ENCODE measurements around the gene FOSB. TPM values are rescaled to one million over a fixed set of nuclear protein-coding genes. Genes with fewer than 3 reads are reported as not detected.

FOSB gene
- total and polyA plus RNA-seq, 9 of the 15 experiments (the other 6 are each of a cell fraction or from before 2014, with no cell fraction given), result 0.11 to 2.7 (median 0.73) TPM

DNA sequence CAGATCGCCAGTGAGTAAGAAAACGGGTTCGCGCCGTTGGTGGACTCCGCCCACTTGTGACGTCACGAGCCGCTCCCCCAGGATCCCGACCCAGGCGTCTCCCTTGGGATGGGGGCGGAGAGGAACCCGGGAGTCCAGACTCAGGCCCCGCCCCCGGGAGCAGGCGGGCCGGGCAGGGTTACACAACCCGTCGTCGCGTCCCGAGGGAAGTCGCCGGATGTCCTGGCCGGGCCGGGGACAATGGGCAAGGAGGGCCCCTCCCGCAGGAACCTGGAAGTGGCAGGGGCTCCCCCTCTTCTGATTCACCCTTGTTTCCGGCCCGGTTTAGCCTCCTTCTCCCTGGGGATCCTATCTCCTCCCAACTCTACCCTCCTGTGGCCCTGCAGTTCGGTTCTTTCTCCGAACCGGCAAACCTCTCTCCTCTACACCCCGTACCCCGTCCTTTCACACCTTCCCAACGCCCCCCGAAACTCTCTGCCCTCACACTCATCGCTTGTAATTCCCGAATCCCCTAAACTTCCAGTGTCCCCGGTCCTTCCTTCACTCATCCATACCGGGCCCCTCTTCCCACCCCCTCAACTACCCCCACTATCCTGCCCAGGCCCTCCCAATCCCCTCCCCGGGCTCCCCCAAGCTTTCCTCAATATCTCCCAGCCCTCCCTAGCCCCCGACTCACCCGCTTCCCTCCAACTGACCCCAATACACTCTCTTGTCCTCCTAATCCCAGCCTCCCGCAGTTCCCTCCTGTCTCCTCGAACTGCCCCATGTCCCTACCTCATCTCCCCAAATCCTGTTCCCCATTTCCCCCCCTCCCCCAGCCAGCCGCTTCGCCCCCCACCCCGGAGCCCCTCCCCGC lies 24.1 kb upstream of the FOSB start:
- ChIA-PET POLR2A (interaction anchor here (0.6 kb wide), 1 partner anchor 13 kb away, joined by 3 read pairs; no protein-coding TSS in a partner anchor), CTCF (ENCODE audit: low intra/inter-chr PET ratio) (interaction anchor here (0.8 to 6.4 kb wide), 2 partner anchors 35 to 36 kb away, joined by 6 to 179 read pairs; no protein-coding TSS in a partner anchor)
- H3K36me3 ChIP-seq (ENCODE audit: control insufficient read depth, insufficient read depth, low read length), result no peaks in the 10 kb centered on the region
- peak overlapping the region; percentile 74 for H2AFZ ChIP-seq (ENCODE audit: low read depth, low read length)
- peaks cover 38 to 56% of the 10 kb centered on the region in 2 experiments for H3K4me1 ChIP-seq (replicated peaks in 1 of 2; ENCODE audit: control insufficient read depth in 2 of 2, insufficient read depth in 2 of 2, low read length in 2 of 2)
- intact Hi-C loops (cut with micrococcal nuclease), result loop anchor here (1.0 to 5.0 kb wide), 2 partner anchors 35 to 199 kb away; no protein-coding TSS in a partner anchor
- no peaks in the 10 kb centered on the region for H3K27me3 ChIP-seq (ENCODE audit: control insufficient read depth in 2 of 2, insufficient read depth in 2 of 2, low read length in 2 of 2)
- H3K9ac ChIP-seq (ENCODE audit: insufficient read depth in 1 of 2, low read depth in 2 of 2, low read length in 2 of 2), result peak overlapping the region; percentile 85 to 93
- H3K4me3 ChIP-seq, result peak overlapping the region; percentile 52
- DNase-seq (ENCODE audit: extremely low read depth in 1 of 4, low spot score in 3 of 4), result peak; percentile 89 to 95 (median 95)
- no peaks in the 10 kb centered on the region for H3K79me2 ChIP-seq (ENCODE audit: control insufficient read depth, insufficient read depth, low read length)
- peak overlapping the region; percentile 90 for H3K4me2 ChIP-seq (ENCODE audit: insufficient read depth, low read length)
- WGBS (ENCODE audit: insufficient coverage, low coverage, missing lambda C conversion rate), result under 1% methylated on average over 42 of the region's 49 CpGs
- no peak for FAIRE-seq
- no peaks in the 10 kb centered on the region for H3K9me1 ChIP-seq (ENCODE audit: control insufficient read depth, insufficient read depth, low read length)
- ATAC-seq, result peak; percentile 46
- 0 out of 2 replicates have a peak, but pooled peaks cover 4% of the 10 kb centered on the region for H4K20me1 ChIP-seq (replicated peaks; ENCODE audit: control insufficient read depth, insufficient read depth, low read length)
- no peaks in the 10 kb centered on the region for H3K9me3 ChIP-seq (replicated peaks; ENCODE audit: control insufficient read depth, insufficient read depth, low read depth, low read length)
- H3K27ac ChIP-seq (ENCODE audit: extremely low read depth, low read depth, low read length), result peak overlapping the region; percentile 92
- no TSS peak for BruUV-seq (replicated peaks)
- in situ Hi-C loops (cut with MboI), result loop anchor here (5.0 kb wide), 1 partner anchor 34 kb away; no protein-coding TSS in a partner anchor
- no peak for TF ChIP-seq MTF1 (CRISPR knock-in tag; IDR thresholded peaks at IDR 0.05; ENCODE audit: borderline replicate concordance)
- TF ChIP-seq DDX20 (tag; IDR thresholded peaks at IDR 0.05; ENCODE audit: low read depth), result no peak
- TF ChIP-seq ESRRB (CRISPR knock-in tag; IDR thresholded peaks at IDR 0.05; ENCODE audit: borderline replicate concordance), result no peak
- TF ChIP-seq POLR2H (tag; IDR thresholded peaks at IDR 0.05; ENCODE audit: low read depth), result peak; percentile 47
- no peak for TF ChIP-seq JUN (IDR thresholded peaks at IDR 0.05; ENCODE audit: borderline replicate concordance, low read depth, low read length)
- no peak for TF ChIP-seq JUN (CRISPR knock-in tag; IDR thresholded peaks at IDR 0.05; ENCODE audit: borderline replicate concordance)
- no peak for TF ChIP-seq EP400 (IDR thresholded peaks at IDR 0.05)
- no peak for TF ChIP-seq LEF1 (IDR thresholded peaks at IDR 0.05)
- TF ChIP-seq, protein P1, sequence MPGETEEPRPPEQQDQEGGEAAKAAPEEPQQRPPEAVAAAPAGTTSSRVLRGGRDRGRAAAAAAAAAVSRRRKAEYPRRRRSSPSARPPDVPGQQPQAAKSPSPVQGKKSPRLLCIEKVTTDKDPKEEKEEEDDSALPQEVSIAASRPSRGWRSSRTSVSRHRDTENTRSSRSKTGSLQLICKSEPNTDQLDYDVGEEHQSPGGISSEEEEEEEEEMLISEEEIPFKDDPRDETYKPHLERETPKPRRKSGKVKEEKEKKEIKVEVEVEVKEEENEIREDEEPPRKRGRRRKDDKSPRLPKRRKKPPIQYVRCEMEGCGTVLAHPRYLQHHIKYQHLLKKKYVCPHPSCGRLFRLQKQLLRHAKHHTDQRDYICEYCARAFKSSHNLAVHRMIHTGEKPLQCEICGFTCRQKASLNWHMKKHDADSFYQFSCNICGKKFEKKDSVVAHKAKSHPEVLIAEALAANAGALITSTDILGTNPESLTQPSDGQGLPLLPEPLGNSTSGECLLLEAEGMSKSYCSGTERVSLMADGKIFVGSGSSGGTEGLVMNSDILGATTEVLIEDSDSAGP (CRISPR knock-in tag; IDR thresholded peaks at IDR 0.05), result no peak
- TF ChIP-seq, protein P2, sequence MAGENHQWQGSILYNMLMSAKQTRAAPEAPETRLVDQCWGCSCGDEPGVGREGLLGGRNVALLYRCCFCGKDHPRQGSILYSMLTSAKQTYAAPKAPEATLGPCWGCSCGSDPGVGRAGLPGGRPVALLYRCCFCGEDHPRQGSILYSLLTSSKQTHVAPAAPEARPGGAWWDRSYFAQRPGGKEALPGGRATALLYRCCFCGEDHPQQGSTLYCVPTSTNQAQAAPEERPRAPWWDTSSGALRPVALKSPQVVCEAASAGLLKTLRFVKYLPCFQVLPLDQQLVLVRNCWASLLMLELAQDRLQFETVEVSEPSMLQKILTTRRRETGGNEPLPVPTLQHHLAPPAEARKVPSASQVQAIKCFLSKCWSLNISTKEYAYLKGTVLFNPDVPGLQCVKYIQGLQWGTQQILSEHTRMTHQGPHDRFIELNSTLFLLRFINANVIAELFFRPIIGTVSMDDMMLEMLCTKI (IDR thresholded peaks at IDR 0.05; ENCODE audit: partially characterized antibody), result no peak
- no peak for TF ChIP-seq MAFF (IDR thresholded peaks at IDR 0.05; ENCODE audit: low read length)
- TF ChIP-seq, protein P3, sequence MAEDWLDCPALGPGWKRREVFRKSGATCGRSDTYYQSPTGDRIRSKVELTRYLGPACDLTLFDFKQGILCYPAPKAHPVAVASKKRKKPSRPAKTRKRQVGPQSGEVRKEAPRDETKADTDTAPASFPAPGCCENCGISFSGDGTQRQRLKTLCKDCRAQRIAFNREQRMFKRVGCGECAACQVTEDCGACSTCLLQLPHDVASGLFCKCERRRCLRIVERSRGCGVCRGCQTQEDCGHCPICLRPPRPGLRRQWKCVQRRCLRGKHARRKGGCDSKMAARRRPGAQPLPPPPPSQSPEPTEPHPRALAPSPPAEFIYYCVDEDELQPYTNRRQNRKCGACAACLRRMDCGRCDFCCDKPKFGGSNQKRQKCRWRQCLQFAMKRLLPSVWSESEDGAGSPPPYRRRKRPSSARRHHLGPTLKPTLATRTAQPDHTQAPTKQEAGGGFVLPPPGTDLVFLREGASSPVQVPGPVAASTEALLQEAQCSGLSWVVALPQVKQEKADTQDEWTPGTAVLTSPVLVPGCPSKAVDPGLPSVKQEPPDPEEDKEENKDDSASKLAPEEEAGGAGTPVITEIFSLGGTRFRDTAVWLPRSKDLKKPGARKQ (CRISPR knock-in tag; IDR thresholded peaks at IDR 0.05), result no peak
- TF ChIP-seq, protein P4, sequence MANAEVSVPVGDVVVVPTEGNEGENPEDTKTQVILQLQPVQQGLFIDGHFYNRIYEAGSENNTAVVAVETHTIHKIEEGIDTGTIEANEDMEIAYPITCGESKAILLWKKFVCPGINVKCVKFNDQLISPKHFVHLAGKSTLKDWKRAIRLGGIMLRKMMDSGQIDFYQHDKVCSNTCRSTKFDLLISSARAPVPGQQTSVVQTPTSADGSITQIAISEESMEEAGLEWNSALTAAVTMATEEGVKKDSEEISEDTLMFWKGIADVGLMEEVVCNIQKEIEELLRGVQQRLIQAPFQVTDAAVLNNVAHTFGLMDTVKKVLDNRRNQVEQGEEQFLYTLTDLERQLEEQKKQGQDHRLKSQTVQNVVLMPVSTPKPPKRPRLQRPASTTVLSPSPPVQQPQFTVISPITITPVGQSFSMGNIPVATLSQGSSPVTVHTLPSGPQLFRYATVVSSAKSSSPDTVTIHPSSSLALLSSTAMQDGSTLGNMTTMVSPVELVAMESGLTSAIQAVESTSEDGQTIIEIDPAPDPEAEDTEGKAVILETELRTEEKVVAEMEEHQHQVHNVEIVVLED (CRISPR knock-in tag; IDR thresholded peaks at IDR 0.05), result no peak
- TF ChIP-seq RBM14 (IDR thresholded peaks at IDR 0.05; ENCODE audit: borderline replicate concordance, insufficient read depth, low read depth, low read length), result no peak
